CD4-positive, alpha-beta T cell treated with Interleukin-6 for 4 hours (primary cell): Measurements from ENCODE around the gene TRPV4.

Experiments
- DNase-seq: peaks from one replicate; pipeline ENCODE4 v3.0.0-alpha.2; 2020; ENCODE audit warnings: mixed read lengths

TRPV4 gene

DNA sequence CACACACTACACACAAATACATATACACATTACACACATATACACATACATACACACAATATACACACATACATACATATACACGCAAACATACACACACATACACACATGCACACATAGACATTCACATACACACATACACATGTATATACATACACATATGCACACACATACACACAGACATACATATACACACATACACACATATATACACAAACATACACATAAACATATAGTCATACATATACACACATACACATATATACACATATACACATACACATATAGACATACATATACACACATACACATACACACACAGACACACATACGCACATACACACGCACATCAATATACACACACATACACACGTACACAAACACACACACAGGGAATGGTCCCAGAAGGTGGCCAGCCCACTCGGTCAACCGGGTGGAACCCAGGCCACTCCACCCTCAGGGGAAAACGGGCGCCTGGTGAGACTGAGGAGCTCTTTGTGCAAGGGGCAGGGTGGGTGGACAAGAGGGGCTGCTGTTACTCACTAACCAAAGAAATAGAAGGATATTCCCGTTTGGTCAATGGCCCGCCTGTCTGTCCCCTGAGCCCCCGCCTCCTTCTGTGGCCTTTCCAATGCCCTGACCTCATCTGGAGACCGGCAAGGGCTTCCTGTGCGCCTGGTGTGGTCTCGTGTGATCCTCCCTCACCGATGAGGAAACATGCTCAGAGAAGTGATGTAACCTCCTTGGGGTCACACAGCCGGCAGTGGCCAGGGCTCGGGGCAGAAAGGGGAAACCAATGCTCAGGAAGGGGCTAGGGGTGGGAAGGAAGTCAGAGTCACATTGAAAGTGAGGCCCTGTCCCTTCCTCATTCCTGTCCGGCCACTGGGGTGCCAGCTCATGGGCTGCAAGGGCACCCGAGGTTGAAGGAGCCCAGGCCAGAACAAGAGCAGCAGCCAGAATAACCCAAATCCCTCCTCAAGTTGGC, 5.3 kb downstream of the TRPV4 start:
- no peak for DNase-seq

DNA sequence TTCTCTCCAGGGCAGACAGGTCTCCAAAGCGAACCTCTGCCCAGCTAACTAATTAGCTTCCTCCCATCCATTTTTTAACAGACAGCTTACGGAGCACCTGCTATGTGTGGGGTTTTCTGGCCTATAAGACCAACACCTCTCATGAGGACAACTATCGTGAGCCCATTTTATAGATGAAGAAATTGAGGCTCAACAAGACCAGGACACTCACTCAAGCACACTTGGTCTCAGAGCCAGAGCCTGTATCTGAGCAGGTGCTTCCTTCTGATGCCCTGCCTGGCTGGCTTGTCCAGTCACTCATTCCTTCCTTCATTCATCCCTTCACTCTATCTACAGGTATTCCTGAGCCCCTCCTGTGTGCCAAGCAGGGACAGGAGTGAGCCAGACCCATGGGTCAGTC, 6.1 kb downstream of the TRPV4 start:
- no peak for DNase-seq

DNA sequence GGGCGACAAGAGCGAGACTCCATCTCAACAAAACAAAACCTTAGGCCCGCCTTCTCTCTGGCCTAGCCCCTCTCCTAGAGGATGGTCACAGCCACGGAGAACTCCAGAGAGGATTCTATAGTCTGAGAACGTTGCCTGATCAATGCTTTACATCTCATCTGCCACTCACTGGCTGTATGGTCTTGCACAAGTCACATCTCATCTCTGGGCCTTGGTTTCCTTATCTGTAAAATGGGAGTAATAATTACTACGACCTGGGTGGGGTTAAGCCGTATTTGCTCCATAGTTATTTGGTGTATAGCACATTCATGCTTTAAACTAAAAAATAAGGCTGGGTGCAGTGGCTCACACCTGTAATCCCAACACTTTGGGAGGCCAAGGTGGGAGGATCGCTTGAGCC, 8.5 kb downstream of the TRPV4 start:
- DNase-seq, result no peak

DNA sequence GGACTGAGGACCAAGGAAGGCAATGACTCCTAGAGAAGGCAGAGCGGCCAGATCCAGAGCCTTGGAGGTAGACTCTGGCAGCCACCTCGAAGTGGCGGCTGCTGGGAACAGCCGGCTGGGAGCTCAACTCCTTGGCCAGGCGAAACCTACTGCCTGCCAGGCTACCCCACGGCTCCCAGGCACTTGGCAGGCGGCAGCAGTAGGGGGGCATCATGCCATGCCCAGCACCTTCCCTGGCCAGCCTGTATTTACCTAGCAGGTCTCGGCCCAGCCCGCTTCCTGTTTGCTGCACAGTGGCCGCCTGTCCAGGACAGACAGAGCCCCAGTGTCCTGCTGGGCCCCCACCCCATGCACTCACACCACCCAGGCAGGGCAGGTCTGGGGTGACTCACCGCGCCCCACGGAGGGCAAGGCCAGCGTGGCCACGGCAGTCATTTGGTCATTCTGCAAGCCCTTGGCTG, 10.2 kb downstream of the TRPV4 start:
- no peak for DNase-seq

DNA sequence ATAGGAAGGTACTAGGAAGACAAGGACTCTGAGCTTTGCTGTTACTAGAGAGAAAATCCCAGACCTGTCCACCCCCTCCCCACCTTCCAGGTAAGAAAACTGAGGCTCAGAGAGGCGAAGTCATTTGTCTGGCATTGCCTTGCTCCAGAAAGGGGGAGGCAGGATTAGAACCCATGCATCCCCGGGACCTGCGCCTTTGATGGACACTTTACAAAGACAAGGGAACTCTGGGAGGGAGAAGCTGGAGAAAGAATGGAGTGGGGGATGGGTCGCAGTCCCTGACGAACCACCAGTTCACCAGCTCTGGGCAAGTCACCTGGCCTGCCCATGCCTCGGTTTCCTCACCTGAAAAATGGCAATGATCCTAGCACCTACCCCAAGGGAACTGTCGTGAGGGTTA, 10.8 kb downstream of the TRPV4 start:
- no peak for DNase-seq

- no peak for DNase-seq
These were observed 11.2 kb downstream of the TRPV4 start for GRCh38 chr12:109821968-109822367.

DNA sequence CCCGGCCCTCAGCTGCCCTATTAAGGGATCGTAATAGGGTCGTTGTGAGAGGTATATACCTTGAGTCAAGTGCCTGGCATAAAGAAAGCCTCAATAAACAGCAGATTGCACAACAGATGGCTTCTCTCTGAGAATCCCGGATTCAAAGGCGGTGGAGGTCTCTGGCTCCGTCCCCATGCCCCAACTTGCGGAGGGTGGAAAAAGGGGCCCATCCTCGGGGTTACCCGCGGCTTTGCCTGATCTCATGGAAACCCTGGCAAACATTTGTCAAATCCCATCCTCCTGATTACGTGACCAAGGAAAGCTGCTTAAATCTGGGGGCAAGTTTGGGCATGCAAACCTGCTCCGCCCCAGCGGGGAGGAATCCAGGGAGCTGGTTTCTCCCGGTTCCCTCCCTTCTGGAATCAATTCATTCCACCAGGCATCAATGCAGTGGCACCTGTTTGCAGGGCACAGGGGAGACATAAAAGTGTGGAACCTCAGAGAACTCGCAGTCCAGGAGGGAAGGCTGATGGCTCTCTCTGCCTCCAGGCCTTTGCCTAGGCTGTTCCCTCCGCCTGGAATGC, 12.3 kb downstream of the TRPV4 start:
- no peak for DNase-seq

DNA sequence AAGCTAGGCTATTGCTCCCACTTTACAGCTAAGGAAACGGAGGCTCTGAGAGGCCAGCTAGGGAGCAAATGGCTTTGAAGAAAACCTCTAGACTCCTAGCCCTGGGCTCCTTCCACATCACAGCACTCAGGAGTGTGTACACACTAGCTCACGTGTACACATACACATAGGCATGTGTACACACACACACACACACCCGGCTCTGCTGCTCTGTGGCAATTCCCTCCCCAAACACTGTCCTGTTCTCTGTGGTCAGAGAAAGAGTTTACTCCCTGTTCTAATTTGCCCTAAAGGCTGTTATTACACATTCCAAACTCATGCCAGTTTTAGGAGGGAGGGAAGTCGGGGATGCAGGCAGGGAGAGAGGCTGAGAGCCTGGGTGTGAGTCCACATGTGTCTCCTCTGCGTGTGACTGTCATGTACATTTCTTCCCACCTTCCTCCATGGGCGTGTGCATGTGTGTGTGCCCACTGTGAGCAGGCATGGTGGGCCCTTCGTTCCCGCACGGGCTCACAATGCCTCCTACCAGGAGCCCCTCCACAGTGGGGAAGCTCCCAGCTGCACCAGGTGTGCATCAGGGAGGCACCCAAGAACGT, 14.2 kb downstream of the TRPV4 start:
- no peak for DNase-seq

DNA sequence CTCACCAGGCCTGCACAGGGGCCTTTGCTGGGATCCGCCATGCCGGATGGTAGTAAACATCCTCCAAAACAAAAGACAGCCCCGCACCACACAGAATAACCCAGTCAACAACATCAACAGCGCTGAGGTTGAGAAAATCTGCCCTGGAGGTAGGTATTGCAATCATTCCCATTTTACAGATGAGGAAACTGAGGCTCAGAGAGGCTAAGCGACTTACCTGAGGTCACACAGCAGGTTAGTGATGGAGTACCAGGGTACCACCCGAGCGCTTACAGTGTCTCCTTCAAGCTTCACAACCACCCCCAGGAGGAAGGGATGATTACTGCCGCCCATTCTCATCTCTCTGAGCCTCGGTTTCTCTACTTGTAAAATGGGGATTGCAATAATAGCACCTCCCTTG, 14.9 kb downstream of the TRPV4 start:
- DNase-seq, result no peak

DNA sequence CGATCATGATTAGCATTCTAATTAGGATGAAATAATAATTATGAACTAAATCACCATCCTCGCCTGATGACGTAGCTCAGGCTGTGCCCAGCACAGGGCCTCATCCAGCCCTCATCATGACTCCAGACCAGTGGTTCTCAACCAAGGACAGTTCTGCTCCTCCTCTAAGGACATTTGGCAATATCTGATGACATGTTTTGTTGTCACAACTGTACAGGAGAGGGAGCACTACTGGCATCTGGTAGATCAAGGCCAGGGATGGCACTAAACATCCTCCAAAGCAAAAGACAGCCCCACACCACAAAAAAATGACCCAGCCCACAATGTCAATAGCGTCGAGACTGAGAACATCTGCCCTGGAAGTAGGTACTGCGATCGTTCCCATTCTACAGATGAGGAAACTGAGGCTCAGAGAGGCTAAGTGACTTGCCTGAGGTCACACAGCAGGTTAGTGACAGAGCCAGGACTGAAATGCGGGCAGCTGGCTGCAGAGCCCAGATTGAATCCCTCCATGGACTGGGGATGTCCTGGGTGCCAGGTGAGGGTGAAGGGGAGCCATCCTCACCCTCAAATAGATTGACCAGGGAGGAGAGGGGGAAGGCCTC, 15.5 kb downstream of the TRPV4 start:
- DNase-seq, result no peak

GRCh38 chr12:109816870-109817269, 16.3 kb downstream of the TRPV4 start:
- no peak for DNase-seq

DNA sequence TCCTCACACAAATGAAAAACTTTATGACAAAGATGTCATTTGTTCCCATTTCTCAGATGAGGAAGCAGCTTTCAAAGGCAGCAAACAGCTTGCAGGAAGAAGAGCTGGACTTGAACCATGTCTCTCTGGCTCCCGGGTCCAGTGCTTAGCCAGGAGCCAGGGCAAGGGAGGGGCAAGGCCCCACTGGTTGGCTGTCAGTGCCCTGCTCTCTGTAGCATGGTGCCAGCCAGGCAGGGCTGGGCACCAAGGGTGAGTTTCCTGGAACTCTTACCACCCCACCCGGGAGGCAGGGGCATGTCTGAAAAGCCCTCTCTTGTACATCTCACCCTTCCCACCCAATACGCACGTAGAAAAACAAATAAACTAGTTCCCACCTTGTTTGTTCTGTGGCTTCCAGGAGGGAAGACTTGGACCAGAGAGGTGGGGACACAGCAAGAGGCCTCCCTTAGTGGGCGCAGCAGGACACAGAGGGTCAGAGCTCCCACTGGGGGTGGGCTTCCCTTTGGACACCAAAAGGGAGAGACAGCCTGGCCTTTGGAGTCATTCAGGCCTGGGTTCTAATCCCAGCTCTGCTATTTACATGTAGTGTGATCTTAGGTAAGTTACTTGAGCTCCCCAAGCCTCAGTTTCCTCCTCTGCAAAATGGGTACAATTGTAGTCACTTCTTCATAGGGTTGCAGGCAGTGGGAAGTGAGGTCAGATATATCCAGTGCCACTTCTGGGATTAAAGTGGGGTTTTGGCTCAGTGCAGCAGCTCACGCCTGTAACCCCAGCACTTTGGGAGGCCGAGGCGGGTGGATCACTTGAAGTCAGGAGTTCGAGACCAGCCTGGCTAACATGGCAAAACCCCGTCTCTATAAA, 17.2 kb downstream of the TRPV4 start:
- DNase-seq, result no peak

- DNase-seq, result no peak
These were observed 18.0 kb downstream of the TRPV4 start for GRCh38 chr12:109815225-109815624.

DNA sequence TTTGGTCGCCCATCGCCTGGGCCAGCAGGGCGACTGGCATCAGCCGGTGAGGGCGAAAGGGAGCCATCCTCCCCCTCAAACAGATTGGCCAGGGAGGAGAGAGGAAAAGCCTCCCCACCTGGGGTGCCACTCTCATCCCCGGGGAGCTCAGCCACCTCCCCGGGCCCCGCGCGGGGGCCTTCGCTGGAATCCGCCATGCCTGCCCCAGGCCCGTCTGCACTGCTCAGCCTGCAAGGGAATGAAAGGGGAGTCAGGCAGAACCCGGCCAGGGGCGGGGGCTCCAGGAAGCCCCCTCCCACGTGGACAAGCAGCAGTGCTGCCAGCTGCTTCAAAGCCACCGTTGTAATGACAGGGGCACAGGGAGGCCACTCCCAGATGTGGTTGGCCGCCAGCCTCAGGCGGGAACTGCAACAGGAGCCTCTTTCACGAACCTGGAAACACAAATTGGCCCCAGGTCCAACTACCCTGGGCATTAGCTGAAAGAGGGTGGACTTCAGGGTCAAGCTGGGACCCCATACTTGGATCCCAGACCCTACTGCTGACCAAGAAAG, 18.5 kb downstream of the TRPV4 start:
- DNase-seq, result no peak

GRCh38 chr12:109813810-109814416, 19.3 kb downstream of the TRPV4 start:
- DNase-seq, result no peak

- DNase-seq, result no peak
These were observed 21.6 kb downstream of the TRPV4 start for GRCh38 chr12:109811624-109811995.

- no peak for DNase-seq
These were observed 22.1 kb downstream of the TRPV4 start for GRCh38 chr12:109810954-109811623.

GRCh38 chr12:109808876-109809646, 24.1 kb downstream of the TRPV4 start:
- DNase-seq, result no peak

DNA sequence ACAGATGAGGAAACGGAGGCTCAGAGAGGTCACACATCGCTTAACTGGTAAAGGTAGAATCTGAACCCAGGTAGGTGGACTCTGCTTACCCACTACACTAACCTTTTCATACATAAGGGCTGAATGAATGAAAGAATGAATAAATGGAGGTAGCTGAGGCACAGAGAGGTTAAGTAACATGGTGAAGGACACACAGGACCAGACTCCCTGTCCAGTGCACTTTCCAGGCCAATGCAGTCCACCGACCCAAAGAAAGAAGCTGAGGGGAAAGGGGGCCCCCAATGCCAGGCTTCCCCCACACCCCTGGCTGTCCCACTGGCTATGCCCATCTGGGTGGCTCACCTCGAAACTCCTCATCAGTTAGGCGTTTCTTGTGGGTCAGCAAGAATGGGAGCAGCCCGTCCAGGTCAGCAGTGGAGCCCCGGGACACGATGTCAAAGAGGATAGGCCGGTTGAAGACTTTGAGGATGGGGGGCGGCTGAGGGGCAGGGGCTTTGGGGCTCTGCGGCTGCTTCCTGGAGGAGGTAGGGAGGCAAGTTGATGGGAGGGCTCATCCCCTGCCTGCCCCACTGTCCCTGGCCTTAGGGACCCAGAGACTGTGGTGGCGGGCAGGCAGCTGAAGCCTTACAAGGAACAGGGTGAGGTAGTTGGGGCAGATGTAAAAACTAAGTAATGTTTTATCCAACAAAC, 25.1 kb downstream of the TRPV4 start:
- no peak for DNase-seq
